Chondrocyte (in vitro differentiated cells): Measurements from ENCODE around the gene COL25A1. TPM values are rescaled to one million over a fixed set of nuclear protein-coding genes. Genes with fewer than 3 reads are reported as not detected.

ENCODE experiments used
- DNase-seq: peaks from one replicate; pipeline ENCODE4 v3.0.0; 2021; ENCODE audit warnings: mixed read lengths, low spot score
- H3K27ac Mint-ChIP-seq: one replicate; pipeline ENCODE4 v1.8.0; 2021; ENCODE audit warnings: mild to moderate bottlenecking, moderate library complexity, mixed read lengths; ENCODE audit not compliant: unreplicated experiment
- H3K27me3 Mint-ChIP-seq: 2 replicates; pipeline ENCODE4 v1.8.0; 2021; ENCODE audit warnings: low read depth, mixed read lengths
- H3K36me3 Mint-ChIP-seq: 2 replicates; pipeline ENCODE4 v1.8.0; 2021; ENCODE audit warnings: low read depth, mixed read lengths
- H3K4me1 Mint-ChIP-seq: 2 replicates; pipeline ENCODE4 v1.8.0; 2021; ENCODE audit warnings: low read depth, mild to moderate bottlenecking, mixed read lengths
- H3K4me3 Mint-ChIP-seq: one replicate; pipeline ENCODE4 v1.8.0; 2021; ENCODE audit warnings: mild to moderate bottlenecking, moderate library complexity, mixed read lengths; ENCODE audit not compliant: unreplicated experiment
- H3K9me3 Mint-ChIP-seq: 2 replicates; pipeline ENCODE4 v1.8.0; 2021; ENCODE audit warnings: low read depth, mixed read lengths
- CTCF ChIP-seq: fragments of 200-600 bp; sonication (generic); IDR thresholded peaks from 2 replicates; pipeline ENCODE4 v1.5.0; 2021; ENCODE audit warnings: antibody characterized with exemption, mild to moderate bottlenecking, moderate library complexity
- total RNA-seq: library from RNA; stranded (reverse); gene quantifications from 3 replicates; pipeline ENCODE4 v1.2.1, GENCODE V29; 2021

The COL25A1 gene
- total RNA-seq, 1 donor from 2014 or later: 0.45 TPM

DNA sequence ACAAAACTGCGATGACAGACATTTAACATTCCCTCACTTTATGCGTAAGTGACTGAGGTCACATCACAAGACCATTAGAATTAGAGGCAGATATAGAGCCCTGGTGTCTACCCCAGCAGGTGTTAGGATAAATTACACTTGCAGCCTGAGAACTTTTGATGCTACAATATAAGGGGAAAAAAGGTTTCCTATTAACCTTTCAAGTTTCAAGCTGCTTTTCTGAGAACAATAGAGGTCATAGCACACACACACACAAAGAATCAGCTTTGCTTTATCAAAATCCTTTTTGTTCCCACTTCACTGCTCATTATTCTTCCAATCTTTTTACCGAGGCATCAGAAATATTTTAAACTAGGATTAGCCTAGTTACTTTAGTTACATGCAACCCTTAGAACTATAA lies 119.8 kb downstream of the COL25A1 start:
- peaks cover 13% of the 10 kb centered on the region for H3K4me1 Mint-ChIP-seq
- H3K27ac Mint-ChIP-seq: no peak overlapping the region
- no peaks in the 10 kb centered on the region for H3K27me3 Mint-ChIP-seq
- no peak overlapping the region for H3K4me3 Mint-ChIP-seq
- no peaks in the 10 kb centered on the region for H3K36me3 Mint-ChIP-seq
- DNase-seq: no peak
- H3K9me3 Mint-ChIP-seq: no peaks in the 10 kb centered on the region
- no peak for TF ChIP-seq CTCF

- H3K9me3 Mint-ChIP-seq: no peaks in the 10 kb centered on the region
- H3K4me1 Mint-ChIP-seq: peaks cover 2% of the 10 kb centered on the region
- H3K4me3 Mint-ChIP-seq: no peak overlapping the region
- H3K27me3 Mint-ChIP-seq: no peaks in the 10 kb centered on the region
- no peak for DNase-seq
- H3K27ac Mint-ChIP-seq: no peak overlapping the region
- TF ChIP-seq CTCF: no peak
- no peaks in the 10 kb centered on the region for H3K36me3 Mint-ChIP-seq
These were observed 123.4 kb downstream of the COL25A1 start for GRCh38 chr4:109179061-109179460.

DNA sequence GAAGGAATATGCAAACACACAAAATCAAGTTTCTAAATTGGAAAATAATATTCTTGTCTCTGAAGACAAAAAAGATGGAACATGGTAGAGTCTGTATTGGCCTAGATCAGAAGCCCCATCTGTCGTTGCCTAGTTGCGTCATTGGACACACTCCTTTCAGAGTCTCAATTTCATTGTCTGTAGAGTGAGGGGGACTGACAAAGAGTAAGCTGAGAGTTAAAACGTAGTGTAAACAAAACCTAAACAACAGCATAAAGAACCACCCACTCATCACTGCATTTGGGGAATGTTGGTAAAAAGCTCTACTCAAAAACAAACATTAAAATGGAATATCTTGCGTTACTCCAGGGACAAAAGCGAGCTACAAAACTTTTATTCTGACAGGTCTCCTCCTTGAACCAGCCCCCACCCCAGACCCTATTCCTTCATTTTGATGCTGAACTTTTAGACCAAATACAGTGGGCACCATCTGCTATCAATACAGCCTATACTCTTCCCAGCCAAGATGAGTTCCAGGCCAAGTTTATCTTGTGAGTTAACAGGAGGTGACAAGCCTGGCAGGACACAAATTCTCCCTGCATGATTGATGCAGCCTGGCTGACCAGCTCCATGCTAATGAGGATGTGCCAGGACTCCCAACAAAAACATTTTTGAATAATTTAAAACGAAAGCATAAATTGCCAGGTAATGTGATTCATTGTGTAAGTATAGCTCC lies 125.2 kb downstream of the COL25A1 start:
- no peak overlapping the region for H3K4me3 Mint-ChIP-seq
- no peak for TF ChIP-seq CTCF

DNA sequence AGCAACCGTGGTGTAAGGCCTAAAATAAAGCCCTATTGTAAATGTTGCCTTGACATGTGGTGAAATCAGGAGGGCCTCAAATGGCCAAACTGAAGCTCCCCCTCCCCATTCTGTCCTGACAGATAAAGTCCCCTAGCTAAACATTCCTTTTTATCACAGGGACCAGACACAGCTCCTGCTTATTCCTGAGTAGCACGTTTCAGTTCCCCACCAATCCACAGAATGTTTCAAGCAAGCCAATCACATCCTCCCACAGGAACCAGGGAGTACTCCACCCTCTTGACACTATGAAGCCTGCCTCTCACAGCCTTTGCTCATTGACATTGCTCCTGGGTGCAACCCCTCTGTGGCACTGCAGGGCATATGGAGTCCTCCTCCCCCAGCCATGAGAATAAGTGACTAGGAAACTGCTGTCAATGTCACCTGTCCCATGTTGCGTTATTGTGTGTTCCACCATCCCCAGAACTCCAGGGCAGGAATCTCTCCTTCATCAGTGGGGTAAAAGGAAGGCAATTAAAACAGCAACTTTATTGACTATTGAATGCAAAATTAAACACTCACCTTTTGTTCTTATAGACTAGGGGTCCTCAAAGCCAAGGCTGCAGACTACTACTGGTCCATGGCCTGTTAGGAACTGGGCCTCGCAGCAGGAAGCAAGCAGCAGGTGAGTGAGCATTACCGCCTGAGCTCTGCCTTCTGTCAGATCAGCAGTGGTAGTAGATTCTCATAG lies 128.1 kb downstream of the COL25A1 start:
- DNase-seq: no peak
- TF ChIP-seq CTCF: no peak
- Mint-ChIP-seq H3K27ac (no peak overlapping the region), H3K4me1 (no peaks in the 10 kb centered on the region), H3K36me3 (no peaks in the 10 kb centered on the region), H3K27me3 (no peaks in the 10 kb centered on the region), H3K4me3 (no peak overlapping the region), H3K9me3 (no peaks in the 10 kb centered on the region)

More for the DNA sequence above, 125.2 kb downstream of the COL25A1 start:
- Mint-ChIP-seq H3K27ac (no peak overlapping the region), H3K36me3 (no peaks in the 10 kb centered on the region), H3K9me3 (no peaks in the 10 kb centered on the region), H3K4me1 (no peaks in the 10 kb centered on the region), H3K27me3 (no peaks in the 10 kb centered on the region)
- no peak for DNase-seq

- H3K27ac Mint-ChIP-seq: no peak overlapping the region
- no peaks in the 10 kb centered on the region for H3K4me1 Mint-ChIP-seq
- DNase-seq: no peak
- H3K4me3 Mint-ChIP-seq: no peak overlapping the region
- no peaks in the 10 kb centered on the region for H3K27me3 Mint-ChIP-seq
- no peak for TF ChIP-seq CTCF
- H3K9me3 Mint-ChIP-seq: no peaks in the 10 kb centered on the region
- H3K36me3 Mint-ChIP-seq: no peaks in the 10 kb centered on the region
These were observed 130.2 kb downstream of the COL25A1 start for GRCh38 chr4:109172301-109172700.
